MCF 10A (cell line): Measurements from ENCODE around the gene ZFYVE28. TPM values are rescaled to one million over a fixed set of nuclear protein-coding genes. Genes with fewer than 3 reads are reported as not detected.

Experiments
- BruUV-seq: library from RNA; stranded (reverse); fragments of 400-500 nt; replicated peaks from 2 replicates; lab custom pipeline; 2021; lab: Mats Ljungman, UMichigan
- CTCF ChIA-PET: fragments of 300-600 bp; sonication (Branson Sonifier 250); formaldehyde crosslinking; extraction: SDS; loops from one replicate; lab custom pipeline; 2021; ENCODE audit warnings: antibody characterized with exemption, inconsistent platforms; lab: Yijun Ruan, JAX
- POLR2A ChIA-PET: fragments of 300-600, 350-650 bp; sonication (Branson Sonifier 250); formaldehyde crosslinking; extraction: SDS; loops from one replicate; lab custom pipeline; 2020; ENCODE audit warnings: antibody characterized with exemption, inconsistent platforms; lab: Yijun Ruan, JAX
- DNase-seq: peaks from one replicate; pipeline ENCODE4 v3.0.0-alpha.2; 2018; ENCODE audit not compliant: unreplicated experiment
- H3K27ac Mint-ChIP-seq: one replicate; pipeline ENCODE4 v1.8.0; 2022; ENCODE audit warnings: mild to moderate bottlenecking, low read depth, mixed read lengths; ENCODE audit not compliant: unreplicated experiment
- H3K27me3 Mint-ChIP-seq: one replicate; pipeline ENCODE4 v1.8.0; 2022; ENCODE audit warnings: mixed read lengths; ENCODE audit not compliant: insufficient read depth, unreplicated experiment
- H3K36me3 Mint-ChIP-seq: one replicate; pipeline ENCODE4 v1.8.0; 2022; ENCODE audit warnings: mild to moderate bottlenecking, moderate library complexity, mixed read lengths; ENCODE audit not compliant: insufficient read depth, unreplicated experiment
- H3K4me1 Mint-ChIP-seq: one replicate; pipeline ENCODE4 v1.8.0; 2022; ENCODE audit warnings: mixed read lengths; ENCODE audit not compliant: insufficient read depth, unreplicated experiment
- H3K4me3 Mint-ChIP-seq: one replicate; pipeline ENCODE4 v1.8.0; 2022; ENCODE audit warnings: mild to moderate bottlenecking, moderate library complexity, mixed read lengths; ENCODE audit not compliant: unreplicated experiment
- H3K9me3 Mint-ChIP-seq: one replicate; pipeline ENCODE4 v1.8.0; 2022; ENCODE audit warnings: mixed read lengths; ENCODE audit not compliant: unreplicated experiment
- CTCF ChIP-seq: fragments of 200-600 bp; IDR thresholded peaks from one replicate; pipeline ENCODE4 v1.8.0; 2022; ENCODE audit warnings: antibody characterized with exemption, mild to moderate bottlenecking; ENCODE audit not compliant: unreplicated experiment
- intact Hi-C: fragments of 100-400 bp; cut with micrococcal nuclease; formaldehyde crosslinking; loops from 2 replicates; pipeline ENCODE4 v1.14.1; 2022
- total RNA-seq: library from RNA; stranded (reverse); gene quantifications from 2 replicates; pipeline ENCODE4 v1.2.3, GENCODE V29; 2022

Gene ZFYVE28
- total RNA-seq, 1 experiment from 2014 or later = 1.6 TPM

GRCh38 chr4:2423066-2423465, 4.6 kb upstream of the ZFYVE28 start:
- ChIA-PET POLR2A (no interaction called here), CTCF (no interaction called here)
- no peaks in the 10 kb centered on the region for H3K9me3 Mint-ChIP-seq
- H3K4me3 Mint-ChIP-seq = no peak overlapping the region
- no peak for DNase-seq
- intact Hi-C loops = no loop called here
- H3K4me1 Mint-ChIP-seq = peaks cover 23% of the 10 kb centered on the region
- H3K27ac Mint-ChIP-seq = no peak overlapping the region
- peaks cover 53% of the 10 kb centered on the region for H3K27me3 Mint-ChIP-seq
- no peaks in the 10 kb centered on the region for H3K36me3 Mint-ChIP-seq
- no TSS peak for BruUV-seq
- TF ChIP-seq CTCF = no peak

DNA sequence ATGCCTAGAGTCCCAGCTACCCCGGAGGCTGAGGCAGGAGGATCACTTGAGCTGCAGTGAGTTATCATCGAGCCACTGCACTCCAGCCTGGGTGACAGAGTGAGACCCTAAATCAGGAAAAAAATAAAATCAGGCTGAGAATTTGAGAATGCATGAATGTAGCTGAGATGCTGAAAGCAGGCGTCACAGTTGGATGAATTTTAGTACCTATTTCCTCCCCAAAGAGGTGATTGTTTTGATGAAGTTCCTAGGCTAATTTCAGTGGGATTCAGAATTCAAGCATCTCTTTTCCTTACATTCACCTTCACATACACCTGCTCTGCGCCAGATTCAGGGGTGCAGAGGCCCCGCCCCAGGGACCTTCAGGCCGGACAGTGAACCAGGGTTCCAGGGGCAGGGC, 3.5 kb upstream of the ZFYVE28 start:
- H3K9me3 Mint-ChIP-seq = no peaks in the 10 kb centered on the region
- peaks cover 53% of the 10 kb centered on the region for H3K27me3 Mint-ChIP-seq
- TF ChIP-seq CTCF = no peak
- no peak overlapping the region for H3K4me3 Mint-ChIP-seq
- peaks cover 23% of the 10 kb centered on the region for H3K4me1 Mint-ChIP-seq
- ChIA-PET POLR2A (interaction anchor here (0.6 kb wide), 1 partner anchor 176 kb away, joined by 3 read pairs; no protein-coding TSS in a partner anchor), CTCF (interaction anchor here (0.6 to 0.7 kb wide), 2 partner anchors 8 to 38 kb away, joined by 3 to 5 read pairs; no protein-coding TSS in a partner anchor)
- H3K36me3 Mint-ChIP-seq = no peaks in the 10 kb centered on the region
- no TSS peak for BruUV-seq
- H3K27ac Mint-ChIP-seq = no peak overlapping the region
- intact Hi-C loops = no loop called here
- DNase-seq = no peak

DNA sequence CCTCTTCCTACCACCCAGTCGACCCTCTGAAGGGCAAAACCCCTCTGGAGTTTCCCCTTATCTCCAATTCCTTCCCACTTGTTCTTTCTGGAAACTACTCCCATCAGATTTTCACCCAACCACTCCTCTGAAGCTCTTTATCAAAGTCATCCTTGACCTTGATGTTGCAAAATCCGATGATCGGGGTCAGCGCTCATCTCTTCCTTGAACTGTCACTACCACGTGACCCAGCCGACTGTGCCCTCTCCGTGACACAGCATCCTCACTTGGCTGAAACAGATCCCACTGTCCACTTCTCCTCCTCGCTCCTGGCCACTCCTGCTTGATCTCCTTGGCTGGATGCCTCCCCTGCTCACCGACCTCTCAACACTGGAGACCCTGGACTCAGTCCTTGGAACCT, 1.4 kb upstream of the ZFYVE28 start:
- Mint-ChIP-seq H3K36me3 (no peaks in the 10 kb centered on the region), H3K4me3 (peak overlapping the region; percentile 80), H3K27me3 (peaks cover 46% of the 10 kb centered on the region), H3K9me3 (no peaks in the 10 kb centered on the region), H3K27ac (no peak overlapping the region), H3K4me1 (peaks cover 18% of the 10 kb centered on the region)
- ChIA-PET POLR2A (interaction anchor here (0.6 to 1.4 kb wide), 5 partner anchors 49 to 517 kb away, joined by 3 to 14 read pairs (median 4); partner anchors contain the start of genes MXD4 and RNF4), CTCF (interaction anchor here (0.6 to 1.4 kb wide), 4 partner anchors 9 to 353 kb away, joined by 3 to 9 read pairs (median 4); no protein-coding TSS in a partner anchor)
- no peak for DNase-seq
- no peak for TF ChIP-seq CTCF
- BruUV-seq = no TSS peak
- intact Hi-C loops = no loop called here

GRCh38 chr4:2418650-2419571, 466 bp upstream of the ZFYVE28 start, which contains the start of gene CFAP99:
CFAP99 (plus strand) TSS chr4:2418955.
- peak; percentile 93 for DNase-seq
- no TSS peak for BruUV-seq

More at GRCh38 chr4:2418650-2419571, 466 bp upstream of the ZFYVE28 start, which contains the start of gene CFAP99:
- intact Hi-C loops = no loop called here
- peaks cover 41% of the 10 kb centered on the region for H3K27me3 Mint-ChIP-seq
- no peaks in the 10 kb centered on the region for H3K36me3 Mint-ChIP-seq
- H3K27ac Mint-ChIP-seq = peak within 1 kb of the TSS; percentile 74
- peak within 1 kb of the TSS; percentile 80 for H3K4me3 Mint-ChIP-seq
- ChIA-PET POLR2A (interaction anchor here (0.6 to 1.4 kb wide), 6 partner anchors 16 to 198 kb away, joined by 3 to 14 read pairs (median 4); partner anchors contain the start of genes HAUS3, MXD4, POLN and RNF4), CTCF (interaction anchor here (0.6 to 1.4 kb wide), 6 partner anchors 10 to 354 kb away, joined by 3 to 9 read pairs (median 5); no protein-coding TSS in a partner anchor)
- H3K9me3 Mint-ChIP-seq = no peaks in the 10 kb centered on the region
- no peak for TF ChIP-seq CTCF
- peaks cover 15% of the 10 kb centered on the region for H3K4me1 Mint-ChIP-seq
